Measurements from ENCODE around the gene EN2. TPM values are rescaled to one million over a fixed set of nuclear protein-coding genes. Genes with fewer than 3 reads are reported as not detected.

EN2 gene
- total RNA-seq, 2 experiments from 2014 or later, result not detected

DNA sequence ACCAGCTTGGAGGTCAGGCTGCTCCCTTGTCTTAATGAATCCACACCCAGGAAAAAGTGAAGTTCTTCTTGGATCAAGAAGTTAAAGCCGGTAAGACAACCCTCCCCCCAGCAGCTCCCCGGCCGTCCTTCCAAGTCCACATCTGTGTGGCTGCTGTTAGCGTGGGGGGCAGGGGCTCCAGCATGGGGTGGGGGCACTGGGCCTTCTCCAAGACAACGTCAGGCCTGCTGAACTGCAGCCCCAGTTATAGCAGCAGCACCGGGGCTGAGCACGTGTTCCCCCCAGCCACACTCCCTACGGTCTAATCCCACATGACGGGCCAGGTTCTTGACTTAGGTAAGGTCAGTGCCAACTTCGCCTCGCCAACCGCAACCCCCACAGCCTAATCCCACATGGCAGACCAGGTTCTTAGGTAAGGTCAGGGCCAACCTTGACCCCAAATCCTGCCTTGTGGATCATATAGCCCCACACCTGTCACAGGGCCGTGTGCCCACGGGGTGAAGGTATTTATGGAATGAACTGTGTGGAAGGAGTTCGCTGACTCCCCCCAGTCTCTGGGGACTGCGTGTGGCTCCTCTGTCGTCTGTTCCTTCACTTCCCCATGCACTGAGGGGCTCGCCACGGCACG lies 30.4 kb upstream of the EN2 start:
- H3K9me3 Mint-ChIP-seq, result no peaks in the 10 kb centered on the region
- H3K27ac ChIP-seq (ENCODE audit: low read depth in 1 of 2, low read length in 2 of 2), result no peak overlapping the region
- H3K4me1 Mint-ChIP-seq (ENCODE audit: low read depth), result no peaks in the 10 kb centered on the region
- H3K4me3 ChIP-seq (ENCODE audit: low read length), result no peak overlapping the region
- H3K4me3 Mint-ChIP-seq, result no peak overlapping the region
- intact Hi-C loops (cut with DNase I, micrococcal nuclease), result no loop called here
- no peak for ATAC-seq (ENCODE audit: poor library complexity)
- peaks cover 3 to 5% of the 10 kb centered on the region in 2 experiments for H3K27me3 ChIP-seq (ENCODE audit: control insufficient read depth in 1 of 2, insufficient read depth in 2 of 2, low read length in 2 of 2)
- ChIA-PET CTCF (no interaction called here), POLR2A (no interaction called here)
- no peaks in the 10 kb centered on the region for H3K4me1 ChIP-seq (ENCODE audit: insufficient read depth, low read length)
- peaks cover 53% of the 10 kb centered on the region for H3K27me3 Mint-ChIP-seq
- H3K9me3 ChIP-seq (ENCODE audit: control insufficient read depth in 1 of 2, insufficient read depth in 1 of 2, low read length in 2 of 2), result peaks cover 0 to 9% of the 10 kb centered on the region in 2 experiments
- no peak overlapping the region for H3K27ac Mint-ChIP-seq
- no peak for DNase-seq
- TF ChIP-seq, protein P1, sequence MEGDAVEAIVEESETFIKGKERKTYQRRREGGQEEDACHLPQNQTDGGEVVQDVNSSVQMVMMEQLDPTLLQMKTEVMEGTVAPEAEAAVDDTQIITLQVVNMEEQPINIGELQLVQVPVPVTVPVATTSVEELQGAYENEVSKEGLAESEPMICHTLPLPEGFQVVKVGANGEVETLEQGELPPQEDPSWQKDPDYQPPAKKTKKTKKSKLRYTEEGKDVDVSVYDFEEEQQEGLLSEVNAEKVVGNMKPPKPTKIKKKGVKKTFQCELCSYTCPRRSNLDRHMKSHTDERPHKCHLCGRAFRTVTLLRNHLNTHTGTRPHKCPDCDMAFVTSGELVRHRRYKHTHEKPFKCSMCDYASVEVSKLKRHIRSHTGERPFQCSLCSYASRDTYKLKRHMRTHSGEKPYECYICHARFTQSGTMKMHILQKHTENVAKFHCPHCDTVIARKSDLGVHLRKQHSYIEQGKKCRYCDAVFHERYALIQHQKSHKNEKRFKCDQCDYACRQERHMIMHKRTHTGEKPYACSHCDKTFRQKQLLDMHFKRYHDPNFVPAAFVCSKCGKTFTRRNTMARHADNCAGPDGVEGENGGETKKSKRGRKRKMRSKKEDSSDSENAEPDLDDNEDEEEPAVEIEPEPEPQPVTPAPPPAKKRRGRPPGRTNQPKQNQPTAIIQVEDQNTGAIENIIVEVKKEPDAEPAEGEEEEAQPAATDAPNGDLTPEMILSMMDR (IDR thresholded peaks at IDR 0.05), result no peak
- no peaks in the 10 kb centered on the region for H3K36me3 Mint-ChIP-seq (ENCODE audit: low read depth)
- H3K36me3 ChIP-seq (ENCODE audit: insufficient read depth, low read length), result no peaks in the 10 kb centered on the region

DNA sequence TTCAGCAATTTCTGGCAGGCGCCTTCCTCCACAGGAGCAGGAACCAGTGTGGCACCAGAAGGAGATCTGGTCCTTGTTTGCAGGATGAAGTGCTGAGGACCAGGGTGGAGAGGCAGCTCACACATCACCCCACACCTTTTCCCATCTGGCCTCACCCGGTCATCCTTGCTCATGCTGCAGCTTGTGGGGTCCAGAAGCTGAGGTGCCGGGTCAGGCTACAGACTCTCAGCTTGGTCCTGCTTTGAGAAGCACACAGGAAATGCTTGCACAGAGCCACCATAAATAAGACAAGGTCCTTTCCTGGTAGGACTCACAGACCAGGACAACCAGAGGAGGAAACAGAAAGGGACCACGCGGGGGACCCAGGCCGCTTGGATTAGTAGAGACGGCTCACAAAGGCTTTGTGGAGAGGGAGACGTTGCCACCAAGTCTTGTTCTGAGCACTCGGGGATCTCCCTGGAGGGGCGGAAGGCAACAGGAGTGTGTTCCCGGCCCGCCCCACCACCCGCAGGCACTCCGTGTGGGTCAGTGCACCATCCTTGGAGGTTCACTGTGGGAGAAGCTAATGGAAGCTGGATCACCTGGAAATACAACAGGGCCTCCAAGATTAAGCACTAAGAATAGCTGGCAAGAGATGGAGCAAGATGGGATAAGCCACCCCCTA lies 29.6 kb upstream of the EN2 start:
- ChIA-PET POLR2A (no interaction called here), CTCF (no interaction called here)
- no peaks in the 10 kb centered on the region for H3K4me1 Mint-ChIP-seq (ENCODE audit: low read depth)
- H3K9me3 ChIP-seq (ENCODE audit: control insufficient read depth in 1 of 2, insufficient read depth in 1 of 2, low read length in 2 of 2), result peaks cover 0 to 9% of the 10 kb centered on the region in 2 experiments
- DNase-seq, result no peak
- TF ChIP-seq, protein P1 (IDR thresholded peaks at IDR 0.05), result no peak
- H3K36me3 ChIP-seq (ENCODE audit: insufficient read depth, low read length), result no peaks in the 10 kb centered on the region
- H3K36me3 Mint-ChIP-seq (ENCODE audit: low read depth), result no peaks in the 10 kb centered on the region
- H3K4me3 ChIP-seq (ENCODE audit: low read length), result no peak overlapping the region
- no peaks in the 10 kb centered on the region for H3K9me3 Mint-ChIP-seq
- no peak overlapping the region for H3K4me3 Mint-ChIP-seq
- no peak overlapping the region for H3K27ac Mint-ChIP-seq
- intact Hi-C loops (cut with DNase I, micrococcal nuclease), result no loop called here
- H3K27me3 Mint-ChIP-seq, result peaks cover 57% of the 10 kb centered on the region
- no peaks in the 10 kb centered on the region for H3K4me1 ChIP-seq (ENCODE audit: insufficient read depth, low read length)
- no peak for ATAC-seq (ENCODE audit: poor library complexity)
- peaks cover 3 to 5% of the 10 kb centered on the region in 2 experiments for H3K27me3 ChIP-seq (ENCODE audit: control insufficient read depth in 1 of 2, insufficient read depth in 2 of 2, low read length in 2 of 2)
- H3K27ac ChIP-seq (ENCODE audit: low read depth in 1 of 2, low read length in 2 of 2), result no peak overlapping the region

DNA sequence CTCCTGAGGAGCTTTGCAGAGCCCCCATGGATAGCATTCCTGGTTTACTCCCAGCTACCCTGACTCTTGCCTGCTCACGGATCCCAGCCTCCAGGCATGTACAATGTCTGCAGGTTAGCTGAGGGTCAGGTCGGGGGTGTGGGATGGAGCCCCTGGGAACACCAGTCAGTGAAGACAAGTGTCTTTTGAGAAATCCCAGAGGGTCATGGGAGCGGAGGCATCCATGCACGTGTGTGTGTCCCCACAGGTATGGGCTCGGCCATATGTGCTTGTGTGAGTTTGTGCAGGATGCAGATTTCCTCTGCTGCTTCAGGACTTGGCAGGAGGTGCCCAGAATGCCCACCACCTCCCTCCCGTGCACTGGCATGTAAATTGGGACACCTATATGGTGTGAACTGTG lies 28.3 kb upstream of the EN2 start:
- no peaks in the 10 kb centered on the region for H3K9me3 Mint-ChIP-seq
- Histone ChIP-seq H3K27me3 (ENCODE audit: control insufficient read depth in 1 of 2, insufficient read depth in 2 of 2, low read length in 2 of 2) (peaks cover 0 to 5% of the 10 kb centered on the region in 2 experiments), H3K36me3 (ENCODE audit: insufficient read depth, low read length) (no peaks in the 10 kb centered on the region), H3K4me3 (ENCODE audit: low read length) (no peak overlapping the region), H3K4me1 (ENCODE audit: insufficient read depth, low read length) (no peaks in the 10 kb centered on the region), H3K27ac (ENCODE audit: low read depth in 1 of 2, low read length in 2 of 2) (no peak overlapping the region), H3K9me3 (ENCODE audit: control insufficient read depth in 1 of 2, insufficient read depth in 1 of 2, low read length in 2 of 2) (peaks cover 0 to 9% of the 10 kb centered on the region in 2 experiments)
- no peak overlapping the region for H3K27ac Mint-ChIP-seq
- intact Hi-C loops (cut with DNase I, micrococcal nuclease), result no loop called here
- TF ChIP-seq, protein P1 (IDR thresholded peaks at IDR 0.05), result no peak
- no peaks in the 10 kb centered on the region for H3K36me3 Mint-ChIP-seq (ENCODE audit: low read depth)
- ChIA-PET POLR2A (no interaction called here), CTCF (no interaction called here)
- DNase-seq (no peak), ATAC-seq (ENCODE audit: poor library complexity) (no peak)
- no peaks in the 10 kb centered on the region for H3K4me1 Mint-ChIP-seq (ENCODE audit: low read depth)
- peaks cover 65% of the 10 kb centered on the region for H3K27me3 Mint-ChIP-seq
- no peak overlapping the region for H3K4me3 Mint-ChIP-seq

All from CD4-positive, alpha-beta T cell (primary cell).